C1 segment of cervical spinal cord (tissue), 14 donors: Measurements from ENCODE around the gene ZFP57.

Experiments used
- DNase-seq, 14 donors: peaks; one replicate each; lab custom pipeline; 2025; lab: John Stamatoyannopoulos, UW

The ZFP57 gene

DNA sequence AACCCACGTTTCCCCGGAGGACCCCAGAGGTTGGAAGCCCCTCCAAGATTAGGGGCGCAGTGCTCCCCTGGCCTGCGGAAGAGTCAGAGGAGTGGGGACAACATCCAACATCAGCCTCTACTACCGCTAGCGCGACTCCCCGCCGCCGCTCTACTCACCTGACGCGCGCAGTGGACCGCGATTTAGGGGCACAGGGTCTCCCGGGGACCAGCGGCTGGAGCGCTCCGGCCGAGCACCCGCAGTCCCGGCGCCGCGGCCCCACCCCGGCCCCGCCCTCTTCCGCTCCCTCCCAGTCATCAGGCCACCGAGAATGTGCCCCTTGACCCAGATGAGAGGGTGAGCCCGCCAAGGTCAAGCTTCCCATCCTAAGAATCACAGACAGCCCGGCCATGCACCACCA is at the start of gene ZFP57:
Gene ZFP57, minus strand, starts transcription at position 249 of the 400 bp plus-strand sequence. CDS start 4,149 bp downstream, outside the sequence.
- no peak for DNase-seq

DNA sequence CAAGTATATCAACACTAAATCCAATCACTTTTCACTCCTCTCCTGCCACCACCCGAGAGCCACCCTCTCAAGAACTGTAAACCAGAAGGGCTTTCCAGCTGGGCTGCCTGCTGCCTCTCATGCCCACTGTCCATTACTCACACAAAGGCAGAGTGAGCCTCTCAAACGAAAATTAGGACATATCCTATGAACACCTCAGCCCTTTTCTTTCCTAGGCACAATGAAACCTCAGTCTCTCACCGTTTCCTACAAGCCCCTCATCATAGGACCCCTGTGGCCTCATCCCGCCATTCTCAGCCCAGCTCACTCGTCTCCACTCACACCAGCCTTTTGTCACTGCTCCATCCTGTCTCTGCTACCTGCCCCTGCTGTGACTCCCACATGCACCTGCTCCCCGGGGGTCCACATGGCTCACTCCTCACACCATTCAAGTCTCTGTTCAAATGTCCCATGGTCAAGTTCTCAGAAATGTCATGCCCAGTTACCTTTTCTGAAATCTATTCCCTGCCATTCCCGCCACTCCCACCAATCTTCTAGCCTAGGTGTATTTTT is 49.7 kb upstream of the ZFP57 start:
- no peak for DNase-seq

DNA sequence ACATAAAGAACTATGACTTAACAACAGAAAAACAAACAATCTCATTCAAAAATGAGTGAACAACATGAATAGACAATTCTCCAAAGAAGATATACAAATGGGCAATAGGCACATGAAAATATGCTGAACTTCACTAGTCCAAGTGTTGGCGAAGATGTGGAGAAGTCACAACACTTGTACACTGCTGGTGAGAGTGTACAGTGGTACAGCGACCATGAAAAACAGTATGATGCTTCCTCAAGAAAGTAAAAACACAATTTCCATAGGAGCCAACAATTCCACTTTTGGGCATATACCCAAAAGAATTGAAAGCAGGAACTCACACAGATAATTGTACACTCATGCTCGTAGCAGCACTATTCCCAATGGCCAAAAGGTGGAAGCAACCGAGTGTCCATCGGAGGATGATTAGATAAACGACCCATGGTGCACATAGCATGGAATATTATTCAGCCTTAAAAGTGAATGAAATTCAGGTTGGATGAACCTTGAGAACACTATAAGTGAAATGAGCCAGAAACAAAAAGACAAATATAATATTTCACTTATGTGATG is 48.9 kb upstream of the ZFP57 start:
- DNase-seq: no peak

DNA sequence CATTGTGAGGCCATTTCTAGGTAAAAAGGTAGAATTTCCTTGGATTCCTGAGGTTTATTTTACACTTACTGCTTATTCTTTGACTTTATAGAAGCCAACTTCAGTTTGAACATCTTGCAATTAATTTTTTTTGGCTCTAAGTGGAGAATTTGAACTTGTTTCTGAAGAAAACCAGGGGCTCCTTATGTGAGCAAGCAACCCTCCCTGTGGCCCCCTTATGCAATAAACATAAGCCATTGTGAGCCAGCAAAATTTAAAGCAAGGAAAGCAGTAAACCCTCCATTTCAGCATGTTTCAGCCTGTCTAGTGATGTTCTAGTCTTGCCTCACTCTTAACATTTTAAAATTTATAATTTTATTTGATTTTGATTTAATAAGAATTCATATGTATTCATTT is 47.9 kb upstream of the ZFP57 start:
- DNase-seq: no peak

DNA sequence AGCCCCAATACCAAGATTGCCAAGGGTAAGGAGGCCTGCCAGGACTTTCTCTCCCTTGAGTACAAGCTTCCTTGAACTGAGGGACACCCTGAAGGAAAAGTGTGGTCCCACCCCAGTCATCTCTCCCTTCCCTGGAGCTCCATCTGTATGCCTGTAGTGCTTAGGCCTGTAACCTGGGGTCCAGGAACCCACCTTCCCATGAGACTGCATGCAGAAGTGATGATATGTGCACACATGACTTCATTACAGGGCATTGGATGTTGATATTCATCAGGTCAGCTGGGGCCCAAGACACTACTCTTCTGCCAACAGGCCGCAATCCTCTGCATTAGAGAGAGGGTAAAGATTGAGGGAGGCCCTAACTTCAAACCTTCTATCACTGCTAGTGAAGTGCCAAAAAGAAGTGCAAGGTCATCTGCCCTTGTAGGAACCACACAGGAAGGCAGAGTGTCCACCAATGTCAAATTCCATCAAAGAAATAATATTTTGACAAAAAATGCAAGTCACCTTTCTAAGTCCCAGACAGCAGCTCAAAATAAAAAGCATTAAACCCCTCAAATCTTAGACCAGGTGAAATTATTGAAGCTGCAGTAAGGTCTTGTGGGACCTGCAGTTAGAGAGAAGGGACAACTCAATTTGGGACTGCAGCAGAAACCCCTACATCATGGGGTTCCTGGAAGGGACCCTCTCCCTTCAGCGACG is 47.4 kb upstream of the ZFP57 start:
- no peak for DNase-seq

DNA sequence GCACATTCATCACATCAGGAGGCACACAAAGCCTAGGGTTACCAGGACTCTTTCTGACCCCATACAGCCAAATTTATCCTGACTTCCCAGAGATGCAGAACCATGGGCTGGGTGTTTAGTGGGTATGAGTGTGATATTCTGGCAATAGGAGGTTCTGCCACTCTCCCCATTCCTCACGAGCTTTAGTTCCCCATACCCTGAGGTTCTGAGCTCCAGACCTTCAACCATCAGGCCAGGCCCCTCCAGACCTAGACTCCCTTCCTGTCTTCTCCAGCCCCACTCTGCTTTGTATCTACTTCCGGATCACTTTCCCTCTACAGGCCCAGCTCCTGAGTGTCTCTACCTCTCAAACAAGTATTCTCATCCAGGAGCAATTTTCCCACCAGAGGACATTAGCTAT is 46.7 kb upstream of the ZFP57 start:
- DNase-seq: no peak

DNA sequence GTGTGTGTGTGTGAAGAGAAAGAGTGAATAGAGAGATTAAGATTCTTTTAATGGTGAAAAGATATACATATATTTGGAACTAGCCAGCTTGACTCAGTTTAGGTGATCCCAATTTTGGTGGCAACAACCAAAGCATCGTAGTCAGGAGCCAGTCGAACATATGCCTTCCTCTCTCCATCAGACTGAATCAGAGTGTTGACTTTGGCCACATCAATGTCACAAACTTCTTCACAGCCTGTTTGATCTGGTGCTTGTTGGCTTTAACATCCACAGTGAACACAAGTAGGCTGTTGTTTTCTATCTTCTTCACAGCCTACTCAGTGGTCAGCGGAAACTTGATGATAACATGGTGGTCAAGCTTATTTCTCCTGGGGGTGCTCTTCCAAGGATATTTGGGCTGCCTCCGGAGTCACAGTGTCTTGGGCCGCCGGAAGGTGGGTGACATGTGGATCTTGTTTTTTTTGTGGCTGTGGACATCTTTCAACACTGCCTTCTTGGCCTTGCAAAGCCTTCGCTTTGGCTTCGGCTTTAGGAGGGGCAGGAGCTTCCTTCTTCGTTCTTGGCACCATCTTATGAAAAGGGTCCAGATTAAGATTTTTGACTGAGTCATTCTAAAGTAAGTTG is 45.7 kb upstream of the ZFP57 start:
- DNase-seq: no peak

DNA sequence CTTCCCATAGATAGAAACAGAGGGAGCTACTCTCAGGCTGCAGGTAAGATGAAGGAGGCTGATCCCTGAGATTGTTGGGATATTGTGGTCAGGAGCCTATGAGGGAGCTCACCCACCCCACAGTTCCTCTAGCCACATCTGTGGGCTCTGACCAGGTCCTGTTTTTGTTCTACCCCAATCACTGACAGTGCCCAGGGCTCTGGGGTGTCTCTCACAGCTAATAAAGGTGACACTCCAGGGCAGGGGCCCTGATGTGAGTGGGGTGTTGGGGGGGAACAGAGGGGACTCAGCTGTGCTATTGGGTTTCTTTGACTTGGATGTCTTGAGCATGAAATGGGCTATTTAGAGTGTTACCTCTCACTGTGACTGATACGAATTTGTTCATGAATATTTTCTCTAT is 45.0 kb upstream of the ZFP57 start:
- no peak for DNase-seq

DNA sequence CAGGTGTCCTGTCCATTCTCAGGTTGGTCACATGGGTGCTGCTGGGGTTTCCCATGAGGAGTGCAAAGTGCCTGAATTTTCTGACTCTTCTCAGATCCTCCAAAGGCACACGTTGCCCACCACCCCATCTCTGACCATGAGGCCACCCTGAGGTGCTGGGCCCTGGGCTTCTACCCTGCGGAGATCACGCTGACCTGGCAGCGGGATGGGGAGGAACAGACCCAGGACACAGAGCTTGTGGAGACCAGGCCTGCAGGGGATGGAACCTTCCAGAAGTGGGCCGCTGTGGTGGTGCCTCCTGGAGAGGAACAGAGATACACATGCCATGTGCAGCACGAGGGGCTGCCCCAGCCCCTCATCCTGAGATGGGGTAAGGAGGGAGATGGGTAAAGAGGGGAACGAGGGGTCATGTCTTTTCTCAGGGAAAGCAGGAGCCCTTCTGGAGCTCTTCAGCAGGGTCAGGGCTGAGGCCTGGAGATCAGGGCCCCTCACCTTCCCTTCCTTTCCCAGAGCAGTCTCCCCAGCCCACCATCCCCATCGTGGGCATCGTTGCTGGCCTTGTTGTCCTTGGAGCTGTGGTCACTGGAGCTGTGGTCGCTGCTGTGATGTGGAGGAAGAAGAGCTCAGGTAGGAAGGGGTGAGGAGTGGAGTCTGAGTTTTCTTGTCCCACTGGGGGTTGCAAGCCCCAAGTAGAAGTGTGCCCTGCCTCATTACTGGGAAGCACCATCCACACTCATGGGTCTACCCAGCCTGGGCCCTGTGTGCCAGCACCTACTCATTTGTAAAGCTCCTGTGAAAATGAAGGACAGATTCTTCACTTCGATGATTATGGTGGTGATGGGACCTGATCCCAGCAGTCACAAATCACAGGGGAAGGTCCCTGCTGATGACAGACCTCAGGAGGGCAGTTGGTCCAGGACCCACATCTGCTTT is 44.3 kb upstream of the ZFP57 start:
- no peak for DNase-seq

DNA sequence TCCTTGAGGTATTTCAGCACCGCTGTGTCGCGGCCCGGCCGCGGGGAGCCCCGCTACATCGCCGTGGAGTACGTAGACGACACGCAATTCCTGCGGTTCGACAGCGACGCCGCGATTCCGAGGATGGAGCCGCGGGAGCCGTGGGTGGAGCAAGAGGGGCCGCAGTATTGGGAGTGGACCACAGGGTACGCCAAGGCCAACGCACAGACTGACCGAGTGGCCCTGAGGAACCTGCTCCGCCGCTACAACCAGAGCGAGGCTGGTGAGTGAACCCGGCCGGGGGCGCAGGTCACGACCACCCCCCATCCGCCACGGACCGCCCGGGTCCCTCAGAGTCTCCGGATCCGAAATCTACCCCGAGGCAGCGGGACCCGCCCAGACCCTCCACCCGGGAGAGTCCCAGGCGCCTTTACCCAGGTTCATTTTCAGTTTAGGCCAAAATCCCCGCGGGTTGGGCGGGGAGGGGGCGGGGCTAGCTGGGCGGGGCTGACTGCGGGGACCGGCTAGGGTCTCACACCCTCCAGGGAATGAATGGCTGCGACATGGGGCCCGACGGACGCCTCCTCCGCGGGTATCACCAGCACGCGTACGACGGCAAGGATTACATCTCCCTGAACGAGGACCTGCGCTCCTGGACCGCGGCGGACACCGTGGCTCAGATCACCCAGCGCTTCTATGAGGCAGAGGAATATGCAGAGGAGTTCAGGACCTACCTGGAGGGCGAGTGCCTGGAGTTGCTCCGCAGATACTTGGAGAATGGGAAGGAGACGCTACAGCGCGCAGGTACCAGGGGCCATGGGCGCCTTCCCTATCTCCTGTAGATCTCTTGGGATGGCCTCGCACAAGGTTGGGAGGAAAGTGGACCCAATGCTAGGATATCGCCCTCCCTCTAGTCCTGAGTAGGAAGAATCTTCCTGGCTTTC is 43.0 kb upstream of the ZFP57 start:
- DNase-seq: peak in 4 of 14 donors; percentile 5 to 28 (median 8)

DNA sequence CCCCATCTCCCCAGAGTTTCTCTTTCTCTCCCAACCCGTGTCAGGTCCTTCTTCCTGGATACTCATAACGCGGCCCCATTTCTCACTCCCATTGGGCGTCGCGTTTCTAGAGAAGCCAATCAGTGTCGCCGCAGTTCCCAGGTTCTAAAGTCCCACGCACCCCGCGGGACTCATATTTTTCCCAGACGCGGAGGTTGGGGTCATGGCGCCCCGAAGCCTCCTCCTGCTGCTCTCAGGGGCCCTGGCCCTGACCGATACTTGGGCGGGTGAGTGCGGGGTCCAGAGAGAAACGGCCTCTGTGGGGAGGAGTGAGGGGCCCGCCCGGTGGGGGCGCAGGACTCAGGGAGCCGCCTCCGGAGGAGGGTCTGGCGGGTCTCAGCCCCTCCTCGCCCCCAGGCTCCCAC is 42.3 kb upstream of the ZFP57 start, which contains the start of gene HLA-F:
Gene HLA-F, plus strand, starts transcription at position 173 of the 404 bp plus-strand sequence. Its CDS starts 30 bp downstream, at position 203.
- DNase-seq: peak in 13 of 14 donors; percentile 23 to 79 (median 60)

DNA sequence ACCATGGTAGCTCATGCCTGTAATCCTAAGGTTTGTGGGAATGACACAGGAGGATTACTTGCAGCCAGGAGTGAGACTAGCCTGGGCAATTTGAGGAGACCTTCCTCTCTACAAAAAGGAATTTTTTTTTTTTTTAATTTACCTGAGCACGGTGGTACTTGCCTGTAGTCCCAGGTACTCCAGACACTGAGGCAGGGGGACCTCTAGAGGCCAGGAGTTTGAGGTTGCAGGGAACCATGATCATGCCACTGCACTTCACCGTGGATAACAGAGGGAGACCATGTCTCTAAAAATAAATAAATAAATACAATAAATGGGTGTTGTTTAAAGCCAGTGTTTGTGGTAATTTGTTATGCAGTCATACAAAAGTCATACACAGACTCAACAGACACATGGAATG is 39.9 kb upstream of the ZFP57 start:
- DNase-seq: no peak

DNA sequence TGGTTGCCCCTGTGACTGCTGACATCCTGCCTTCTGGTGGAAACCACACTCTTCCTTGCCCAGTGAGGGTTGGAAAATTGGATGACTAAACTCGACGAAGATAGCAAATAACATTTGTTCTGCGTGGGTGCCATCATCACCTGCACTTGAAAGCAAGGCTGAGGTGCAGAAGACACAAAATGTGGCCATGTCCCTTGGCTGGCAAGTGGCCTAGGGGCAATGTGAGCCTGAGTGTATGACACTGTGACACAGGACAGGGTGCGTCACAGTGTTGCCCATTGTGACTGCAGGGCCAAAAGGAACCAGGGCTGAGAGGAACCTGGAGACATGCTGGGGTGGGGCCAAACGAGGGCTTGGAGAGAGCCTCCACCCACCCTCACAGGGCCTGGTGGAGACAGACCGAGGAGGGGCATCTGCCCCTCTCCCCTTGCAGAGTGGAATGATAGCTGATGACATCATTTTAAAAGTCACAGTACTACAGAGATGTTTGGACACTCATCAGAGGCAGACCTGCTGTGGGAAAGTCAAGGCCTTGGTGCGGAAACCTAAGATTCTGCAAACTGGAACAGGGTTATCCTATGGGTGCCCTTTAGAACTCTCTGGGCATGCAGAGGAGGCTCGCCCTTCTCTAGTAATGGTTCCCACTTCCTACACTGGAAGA is 29.5 kb upstream of the ZFP57 start:
- DNase-seq: no peak

DNA sequence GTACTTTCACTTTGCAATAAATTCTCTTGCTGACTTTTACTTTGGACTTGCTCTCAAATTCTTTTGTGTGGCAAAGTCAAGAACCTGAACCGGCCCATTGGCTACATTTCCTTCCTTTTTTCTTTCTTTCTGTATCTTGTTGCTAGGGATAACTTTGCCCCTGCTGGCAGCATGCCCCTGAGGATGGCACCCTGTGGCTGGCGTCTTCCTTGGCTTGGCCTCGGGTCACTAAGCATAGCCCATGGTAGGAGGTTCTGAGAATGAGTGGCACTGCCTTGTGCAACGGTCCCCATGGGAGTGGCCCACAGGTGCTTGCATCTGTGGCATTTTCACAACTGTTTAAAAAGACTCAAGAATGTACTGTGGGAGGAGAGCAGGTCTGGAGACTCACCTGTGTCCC is 28.2 kb upstream of the ZFP57 start:
- DNase-seq: no peak

DNA sequence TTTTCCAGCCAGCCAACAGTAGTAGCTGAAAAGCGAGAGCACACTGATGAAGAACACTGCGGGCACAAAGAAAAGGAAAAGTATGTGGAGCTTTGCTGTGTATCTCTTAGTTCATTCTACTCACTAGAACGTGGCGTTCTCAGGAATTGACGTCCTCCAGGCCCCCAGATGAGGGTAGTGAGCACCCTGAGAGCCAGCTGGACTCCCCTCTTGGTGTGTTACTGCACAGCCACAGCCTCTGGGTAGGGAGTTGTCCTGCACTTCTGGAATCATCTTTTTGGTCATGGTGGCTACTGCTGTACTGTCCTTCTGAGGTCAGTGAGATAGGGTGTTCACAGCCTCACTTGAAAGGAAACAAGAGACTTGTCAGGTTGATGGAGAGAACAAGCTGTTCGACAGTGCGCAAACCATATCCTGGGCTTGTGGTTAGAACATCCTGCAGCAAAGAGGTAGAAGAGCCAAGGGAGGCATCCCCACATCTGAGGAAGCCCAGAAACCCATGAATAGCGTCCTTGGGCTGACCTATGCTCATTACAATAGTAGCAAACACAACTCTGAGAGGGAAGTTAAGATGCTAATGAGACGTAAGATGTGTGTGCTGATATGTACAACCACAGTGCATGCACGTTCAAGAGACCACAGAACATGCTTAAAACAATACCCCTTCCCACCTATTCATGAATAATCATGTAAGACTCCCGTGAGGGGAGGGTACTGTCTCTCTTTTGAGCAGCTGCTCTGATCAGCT is 27.7 kb upstream of the ZFP57 start:
- no peak for DNase-seq

DNA sequence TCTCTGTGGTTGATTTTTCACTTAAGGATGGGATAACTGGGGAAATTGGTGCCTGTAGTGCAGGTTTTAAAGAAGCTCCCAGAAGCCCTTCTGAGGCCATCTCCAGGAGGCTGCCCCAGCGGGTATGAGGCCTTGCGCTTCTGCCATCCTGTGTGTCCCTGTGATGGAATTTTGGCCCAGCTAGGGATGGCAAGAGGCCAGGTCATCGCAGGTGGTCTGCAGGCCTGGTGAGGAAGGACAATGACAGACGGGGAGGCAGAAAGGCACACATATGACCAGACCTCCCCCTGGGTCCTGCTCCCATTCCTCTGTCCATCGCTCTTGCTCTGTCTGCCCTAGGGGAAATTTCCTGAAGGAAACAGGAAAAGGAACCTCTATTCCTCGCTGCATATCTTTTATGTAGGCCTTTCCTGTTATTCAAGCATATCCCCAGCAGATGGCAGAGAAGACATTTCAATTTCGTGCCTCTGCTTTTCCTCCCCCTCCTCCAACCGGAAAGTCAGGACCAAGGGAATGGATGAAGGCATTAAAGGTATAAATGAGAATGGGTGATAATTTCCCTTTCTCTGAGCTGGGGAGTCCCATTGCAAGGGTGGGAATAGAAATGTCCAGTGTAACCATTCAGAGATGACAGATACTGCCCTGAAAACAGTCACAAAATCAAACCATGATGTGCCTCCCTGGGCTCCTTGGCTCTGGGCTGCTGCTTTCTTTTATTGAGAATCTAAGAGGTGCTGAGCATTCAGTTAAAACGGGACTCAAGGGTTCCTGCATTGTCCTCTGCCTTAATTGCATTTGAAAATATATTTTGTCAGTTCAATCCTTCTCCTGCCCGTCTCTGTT is 24.7 kb upstream of the ZFP57 start:
- peak in 5 of 14 donors; percentile 3 to 64 (median 17) for DNase-seq

DNA sequence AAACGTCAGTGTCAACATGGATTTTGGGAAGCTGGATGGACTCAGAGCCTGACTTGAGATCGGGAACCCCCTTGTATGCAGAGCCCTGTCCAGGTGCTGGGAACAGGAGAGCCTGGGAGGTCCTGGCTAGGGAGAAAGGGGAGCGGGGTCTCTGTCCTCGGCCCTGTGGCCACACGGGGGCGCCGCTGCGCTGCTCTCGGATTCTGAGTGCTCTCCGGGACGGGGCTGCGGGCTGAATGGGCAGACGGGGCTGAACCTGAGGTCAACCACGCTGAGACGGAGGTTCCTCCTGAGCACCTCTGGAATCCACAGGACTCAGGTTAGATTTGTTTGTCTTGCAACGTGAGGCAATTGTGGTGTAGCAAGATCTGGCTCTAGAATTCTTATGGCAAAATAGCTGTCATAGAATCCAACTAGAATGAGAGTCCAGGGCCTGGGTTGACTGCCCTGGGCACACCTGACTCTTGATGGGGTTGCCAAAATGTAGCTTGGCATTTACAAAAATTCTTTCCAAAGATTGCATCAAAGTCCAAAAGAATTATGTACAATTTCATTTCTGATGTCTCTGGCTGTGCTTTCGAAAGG is 21.7 kb upstream of the ZFP57 start:
- DNase-seq: peak in 5 of 14 donors; percentile 3 to 43 (median 16)
